SU-DHL-6 (cell line): ENCODE data around the gene KDM6A.
A peak's percentile ranks its signal among the peaks of the same experiment; 100 is the strongest.

ENCODE experiments used
- H2AFZ ChIP-seq: fragments of 200-600 bp; sonication (generic); 2 replicates; pipeline ENCODE4 v1.6.1; 2014; ENCODE audit warnings: low read depth, mild to moderate bottlenecking, moderate library complexity, mixed read lengths, antibody characterized with exemption, low read length; ENCODE audit not compliant: severe bottlenecking
- H3F3A ChIP-seq: fragments of 200-600 bp; shearing (Covaris generic); 2 replicates; pipeline ENCODE4 v1.6.0; 2016; ENCODE audit warnings: antibody characterized with exemption, mild to moderate bottlenecking; ENCODE audit not compliant: insufficient read depth
- H3K27ac ChIP-seq: fragments of 200-600 bp; sonication (generic); 2 replicates; pipeline ENCODE4 v1.5.1; 2016; ENCODE audit warnings: low read depth, mild to moderate bottlenecking, low read length, moderate library complexity, mixed read lengths
- H3K27me3 ChIP-seq: fragments of 200-600 bp; sonication (generic), shearing (Covaris generic); 2 replicates; pipeline ENCODE4 v1.6.0; 2014; ENCODE audit warnings: mild to moderate bottlenecking, low read length
- H3K36me3 ChIP-seq: fragments of 200-600 bp; sonication (generic); 2 replicates; pipeline ENCODE4 v1.6.1; 2014; ENCODE audit warnings: mild to moderate bottlenecking, low read length, mixed read lengths
- H3K4me2 ChIP-seq: fragments of 300-600, 200-600 bp; shearing (Covaris generic), sonication (generic); 2 replicates; pipeline ENCODE4 v1.6.0; 2014; ENCODE audit warnings: low read length, low read depth, mild to moderate bottlenecking; ENCODE audit not compliant: poor library complexity, severe bottlenecking
- H3K4me3 ChIP-seq: fragments of 200-600 bp; sonication (generic); 2 replicates; pipeline ENCODE4 v1.5.1; 2014; ENCODE audit warnings: antibody characterized with exemption, low read length, mild to moderate bottlenecking, mixed read lengths; ENCODE audit not compliant: insufficient read depth, poor library complexity, severe bottlenecking
- H3K79me2 ChIP-seq: fragments of 200-600 bp; sonication (generic); 2 replicates; pipeline ENCODE4 v1.6.1; 2014; ENCODE audit warnings: mild to moderate bottlenecking, low read length, moderate library complexity; ENCODE audit not compliant: insufficient read depth
- H3K9ac ChIP-seq: fragments of 200-600 bp; sonication (generic); 2 replicates; pipeline ENCODE4 v1.7.0; 2014; ENCODE audit warnings: mild to moderate bottlenecking, low read length
- H3K9me2 ChIP-seq: fragments of 200-600 bp; sonication (generic); replicated peaks from 2 replicates; pipeline ENCODE4 v1.6.1; 2014; ENCODE audit warnings: low read length; ENCODE audit not compliant: insufficient read depth
- H3K9me3 ChIP-seq: fragments of 200-600 bp; sonication (generic); 2 replicates; pipeline ENCODE4 v1.6.1; 2014; ENCODE audit warnings: low read length, mixed read lengths; ENCODE audit not compliant: insufficient read depth
- H4K20me1 ChIP-seq: fragments of 200-600 bp; sonication (generic); 2 replicates; pipeline ENCODE4 v1.6.1; 2014; ENCODE audit warnings: low read depth, mild to moderate bottlenecking, antibody characterized with exemption, low read length, moderate library complexity, mixed read lengths
- EZH2phosphoT487 ChIP-seq: fragments of 200-600 bp; sonication (generic), shearing (Covaris generic); conservative IDR thresholded peaks from 2 replicates; pipeline ENCODE4 v1.6.1; 2018; ENCODE audit warnings: mild to moderate bottlenecking, antibody characterized with exemption, low read length, moderate library complexity, mixed read lengths
- TF ChIP-seq, protein P1 (sequence below): fragments of 200-600 bp; sonication (generic); IDR thresholded peaks from one replicate; pipeline ENCODE4 v1.5.1; 2017; ENCODE audit warnings: antibody characterized with exemption, mild to moderate bottlenecking, low read length, moderate library complexity; ENCODE audit not compliant: insufficient read depth, poor library complexity, severe bottlenecking

Gene KDM6A

DNA sequence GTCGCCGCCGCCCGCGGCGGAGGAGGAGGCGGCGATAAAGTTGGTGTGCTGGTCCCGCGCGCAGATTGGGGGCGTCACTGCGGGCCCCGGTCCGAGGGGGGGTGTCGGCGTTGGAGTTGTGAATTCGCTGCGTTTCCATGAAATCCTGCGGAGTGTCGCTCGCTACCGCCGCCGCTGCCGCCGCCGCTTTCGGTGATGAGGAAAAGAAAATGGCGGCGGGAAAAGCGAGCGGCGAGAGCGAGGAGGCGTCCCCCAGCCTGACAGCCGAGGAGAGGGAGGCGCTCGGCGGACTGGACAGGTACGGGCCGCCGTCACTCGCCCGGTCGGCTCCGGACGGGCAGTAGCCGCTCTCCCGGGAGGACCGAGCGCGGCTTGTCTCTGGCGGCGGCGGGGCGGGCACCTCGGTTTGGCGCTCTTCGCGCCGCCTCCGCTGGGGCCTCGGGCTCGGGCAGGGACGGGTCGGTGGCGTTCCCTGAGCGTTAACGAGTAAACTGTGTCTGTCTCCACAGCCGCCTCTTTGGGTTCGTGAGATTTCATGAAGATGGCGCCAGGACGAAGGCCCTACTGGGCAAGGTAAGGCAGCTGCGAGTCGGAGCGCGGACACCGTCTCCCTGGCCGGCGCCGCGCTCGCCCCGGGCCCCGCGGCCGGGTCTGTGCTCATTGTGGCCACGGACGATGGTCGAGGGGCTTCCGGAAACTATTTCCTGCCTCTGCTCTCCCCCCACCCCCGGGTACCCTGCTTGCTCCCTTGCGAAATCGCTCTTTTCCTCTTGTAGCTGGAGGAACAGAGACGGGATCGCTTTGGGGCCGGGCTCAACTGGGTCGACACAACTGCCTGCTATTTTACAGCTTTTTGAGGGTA lies 658 bp downstream of the KDM6A start:
- H3K79me2 ChIP-seq, result peaks cover 64% of the 10 kb centered on the region
- 0 out of 2 replicates have a peak, but pooled peaks cover 2% of the 10 kb centered on the region for H4K20me1 ChIP-seq
- H3K9ac ChIP-seq, result peak overlapping the region; percentile 70
- H3K4me3 ChIP-seq, result peak overlapping the region; percentile 80
- peak overlapping the region; percentile 74 for H2AFZ ChIP-seq
- no peaks in the 10 kb centered on the region for H3K36me3 ChIP-seq
- no peaks in the 10 kb centered on the region for H3K27me3 ChIP-seq
- no peaks in the 10 kb centered on the region for H3K9me3 ChIP-seq
- TF ChIP-seq, protein P1, sequence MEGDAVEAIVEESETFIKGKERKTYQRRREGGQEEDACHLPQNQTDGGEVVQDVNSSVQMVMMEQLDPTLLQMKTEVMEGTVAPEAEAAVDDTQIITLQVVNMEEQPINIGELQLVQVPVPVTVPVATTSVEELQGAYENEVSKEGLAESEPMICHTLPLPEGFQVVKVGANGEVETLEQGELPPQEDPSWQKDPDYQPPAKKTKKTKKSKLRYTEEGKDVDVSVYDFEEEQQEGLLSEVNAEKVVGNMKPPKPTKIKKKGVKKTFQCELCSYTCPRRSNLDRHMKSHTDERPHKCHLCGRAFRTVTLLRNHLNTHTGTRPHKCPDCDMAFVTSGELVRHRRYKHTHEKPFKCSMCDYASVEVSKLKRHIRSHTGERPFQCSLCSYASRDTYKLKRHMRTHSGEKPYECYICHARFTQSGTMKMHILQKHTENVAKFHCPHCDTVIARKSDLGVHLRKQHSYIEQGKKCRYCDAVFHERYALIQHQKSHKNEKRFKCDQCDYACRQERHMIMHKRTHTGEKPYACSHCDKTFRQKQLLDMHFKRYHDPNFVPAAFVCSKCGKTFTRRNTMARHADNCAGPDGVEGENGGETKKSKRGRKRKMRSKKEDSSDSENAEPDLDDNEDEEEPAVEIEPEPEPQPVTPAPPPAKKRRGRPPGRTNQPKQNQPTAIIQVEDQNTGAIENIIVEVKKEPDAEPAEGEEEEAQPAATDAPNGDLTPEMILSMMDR, result no peak
- no peak for TF ChIP-seq EZH2phosphoT487
- H3K27ac ChIP-seq, result peak overlapping the region; percentile 75
- H3K9me2 ChIP-seq, result no peaks in the 10 kb centered on the region
- H3F3A ChIP-seq, result peaks cover 9% of the 10 kb centered on the region; the same call in 1 of the 2 replicates
- H3K4me2 ChIP-seq, result peak overlapping the region; percentile 94

DNA sequence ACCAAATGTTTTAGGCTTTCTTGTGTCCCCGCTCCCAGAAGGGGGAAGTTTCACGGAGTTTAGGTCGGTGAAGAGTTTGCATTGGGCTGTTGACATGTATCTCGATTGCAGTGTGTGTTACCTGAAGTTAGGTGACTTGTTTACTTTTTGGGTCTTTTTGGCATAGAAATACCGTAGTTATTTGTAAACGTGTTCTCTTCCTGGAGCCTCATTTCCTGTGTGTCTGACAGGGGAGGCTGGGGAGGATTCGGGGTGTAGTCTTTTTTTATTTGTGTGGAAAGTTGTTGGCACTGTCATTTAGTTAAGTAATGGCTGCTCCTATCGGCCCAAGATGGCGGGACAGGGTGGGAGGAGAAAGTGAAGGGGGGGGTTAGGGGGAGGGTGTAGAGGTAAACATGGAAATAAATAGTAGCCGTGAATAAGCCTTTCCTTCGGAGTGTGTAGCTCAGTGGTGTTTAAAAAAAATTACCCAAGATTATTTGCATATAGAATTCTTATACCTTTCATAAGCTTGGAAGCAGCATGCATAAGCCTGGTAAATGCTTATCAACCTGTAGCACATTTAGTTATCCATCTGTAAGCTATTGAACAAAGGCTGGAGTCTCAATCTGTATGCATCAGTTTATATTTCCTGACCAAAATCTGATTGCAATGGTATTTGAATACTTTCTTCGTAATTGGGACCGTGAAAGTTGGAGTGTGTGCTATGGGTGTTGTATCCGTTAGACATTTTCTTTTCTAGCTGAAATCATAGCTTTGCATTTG lies 1.6 kb downstream of the KDM6A start:
- H3K4me2 ChIP-seq, result peak overlapping the region; percentile 94
- peaks cover 73% of the 10 kb centered on the region for H3K79me2 ChIP-seq
- no peak for TF ChIP-seq EZH2phosphoT487
- TF ChIP-seq, protein P1, result no peak
- H3K36me3 ChIP-seq, result no peaks in the 10 kb centered on the region
- H2AFZ ChIP-seq, result no peak overlapping the region
- peak overlapping the region; percentile 80 for H3K4me3 ChIP-seq
- peaks cover 10% of the 10 kb centered on the region; the same call in 1 of the 2 replicates for H3F3A ChIP-seq
- no peaks in the 10 kb centered on the region for H3K9me3 ChIP-seq
- peak overlapping the region; percentile 75 for H3K27ac ChIP-seq
- no peaks in the 10 kb centered on the region for H3K9me2 ChIP-seq
- peak overlapping the region; percentile 70 for H3K9ac ChIP-seq
- H3K27me3 ChIP-seq, result no peaks in the 10 kb centered on the region
- 0 out of 2 replicates have a peak, but pooled peaks cover 2% of the 10 kb centered on the region for H4K20me1 ChIP-seq

DNA sequence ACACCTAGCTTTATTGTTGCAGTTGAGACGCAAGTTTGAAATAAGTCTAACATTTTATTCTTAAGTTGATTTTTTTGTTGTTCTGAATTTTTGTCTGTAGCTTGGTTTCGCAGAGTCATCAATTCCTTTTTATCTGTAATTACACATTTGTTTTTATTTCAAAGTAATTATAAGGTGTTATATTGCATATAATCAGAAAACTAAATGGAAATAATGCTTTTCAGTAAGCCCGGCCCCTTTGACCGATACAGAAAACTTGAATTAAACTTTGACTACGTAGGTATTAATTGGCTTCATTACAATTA lies 2.1 kb downstream of the KDM6A start:
- Histone ChIP-seq H3K9me3 (no peaks in the 10 kb centered on the region), H4K20me1 (0 out of 2 replicates have a peak, but pooled peaks cover 2% of the 10 kb centered on the region), H3K27me3 (no peaks in the 10 kb centered on the region), H3K9ac (peak overlapping the region; percentile 70), H3K27ac (peak overlapping the region; percentile 75), H3K9me2 (no peaks in the 10 kb centered on the region), H3K4me3 (peak overlapping the region; percentile 80), H2AFZ (no peak overlapping the region), H3K36me3 (no peaks in the 10 kb centered on the region), H3K4me2 (peak overlapping the region; percentile 94), H3K79me2 (peaks cover 78% of the 10 kb centered on the region), H3F3A (peaks cover 10% of the 10 kb centered on the region; the same call in 1 of the 2 replicates)
- TF ChIP-seq, protein P1, result no peak
- TF ChIP-seq EZH2phosphoT487, result no peak
